Left renal cortex interstitium (tissue), 4 donors: ENCODE results near the gene ZPBP2. TPM values are rescaled to one million over a fixed set of nuclear protein-coding genes. Genes with fewer than 3 reads are reported as not detected.

Source experiments
- DNase-seq, 4 donors: peaks; one replicate each; pipeline ENCODE4 v3.0.0-alpha.2; 2013; ENCODE audit warnings: low read depth in 4 of 4, low spot score in 2 of 4, missing footprints in 1 of 4
- polyA plus RNA-seq, 4 donors: library from polyadenylated mRNA; unstranded; fragments of 120-200 nt; gene quantifications; one replicate each; pipeline ENCODE4 v1.2.1, GENCODE V29; 2013; ENCODE audit not compliant: insufficient read length in 4 of 4

Gene ZPBP2
- polyA plus RNA-seq, 4 donors, result not detected

DNA sequence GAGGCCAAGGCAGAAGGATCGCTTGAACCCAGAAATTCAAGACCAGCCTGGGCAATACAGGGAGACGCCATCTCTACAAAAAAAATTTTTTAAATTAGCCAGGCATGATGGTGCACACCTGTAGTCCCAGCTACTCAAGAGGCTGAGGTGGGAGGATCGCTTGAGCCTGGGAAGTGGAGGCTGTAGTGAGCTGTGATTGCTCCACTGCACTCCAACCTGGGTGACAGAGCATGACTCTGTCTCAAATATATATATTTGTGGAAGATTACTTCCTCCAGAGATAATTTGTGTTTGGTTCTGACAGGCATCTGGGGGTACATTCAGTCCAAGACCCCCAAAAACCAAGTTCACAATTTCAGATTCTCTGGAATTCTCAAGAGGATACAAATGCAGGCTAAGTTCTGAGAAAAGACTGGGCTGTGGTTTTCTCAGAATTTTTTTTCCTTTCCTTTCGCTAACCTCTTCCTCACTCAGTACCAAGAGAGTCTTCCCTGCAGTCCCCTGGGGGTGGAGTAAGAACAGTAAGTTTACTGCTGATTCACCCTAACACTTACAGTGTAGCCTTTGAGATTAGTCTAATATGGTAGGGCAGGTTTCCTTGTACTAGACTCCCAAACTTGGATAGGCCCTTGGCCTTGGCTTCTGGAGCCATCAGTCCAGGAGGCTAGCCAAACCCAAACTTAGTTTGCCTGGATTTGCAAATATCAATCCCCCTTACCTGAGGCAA, 35.3 kb downstream of the ZPBP2 start:
- no peak for DNase-seq

GRCh38 chr17:39904990-39905288, 36.9 kb downstream of the ZPBP2 start:
- no peak for DNase-seq

GRCh38 chr17:39908789-39909352, 40.9 kb downstream of the ZPBP2 start:
- DNase-seq, result no peak

- no peak for DNase-seq
Measured at GRCh38 chr17:39913989-39914388, 46.0 kb downstream of the ZPBP2 start.

- no peak for DNase-seq
Measured at GRCh38 chr17:39915559-39915958, 47.6 kb downstream of the ZPBP2 start.

DNA sequence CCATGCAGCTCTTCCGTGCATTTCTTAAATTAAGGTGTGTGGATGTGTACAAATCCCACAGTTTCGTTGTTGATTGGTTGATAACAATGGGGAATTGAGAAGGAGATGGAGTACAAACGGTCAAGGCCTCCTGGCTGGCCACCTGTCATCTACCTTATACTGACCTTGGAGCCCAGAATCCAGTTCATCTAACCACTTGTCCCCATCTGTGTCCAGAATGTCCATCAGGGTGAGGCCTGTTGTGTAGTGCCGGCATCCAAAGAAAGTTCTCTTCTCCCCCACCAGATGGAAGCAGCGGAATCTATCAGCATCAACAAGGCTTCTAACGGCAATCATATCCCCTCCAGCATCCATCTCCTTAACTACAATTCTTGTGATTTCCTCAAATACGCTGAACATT, 48.9 kb downstream of the ZPBP2 start:
- DNase-seq, result no peak

GRCh38 chr17:39919087-39919683, 51.2 kb downstream of the ZPBP2 start:
- DNase-seq, result no peak

- no peak for DNase-seq
Measured at GRCh38 chr17:39920218-39921210, 52.5 kb downstream of the ZPBP2 start.

GRCh38 chr17:39921323-39921722, 53.3 kb downstream of the ZPBP2 start:
- no peak for DNase-seq

- DNase-seq, result no peak
Measured at GRCh38 chr17:39922006-39922405, 54.0 kb downstream of the ZPBP2 start.

GRCh38 chr17:39923230-39923629, 55.2 kb downstream of the ZPBP2 start:
- no peak for DNase-seq

DNA sequence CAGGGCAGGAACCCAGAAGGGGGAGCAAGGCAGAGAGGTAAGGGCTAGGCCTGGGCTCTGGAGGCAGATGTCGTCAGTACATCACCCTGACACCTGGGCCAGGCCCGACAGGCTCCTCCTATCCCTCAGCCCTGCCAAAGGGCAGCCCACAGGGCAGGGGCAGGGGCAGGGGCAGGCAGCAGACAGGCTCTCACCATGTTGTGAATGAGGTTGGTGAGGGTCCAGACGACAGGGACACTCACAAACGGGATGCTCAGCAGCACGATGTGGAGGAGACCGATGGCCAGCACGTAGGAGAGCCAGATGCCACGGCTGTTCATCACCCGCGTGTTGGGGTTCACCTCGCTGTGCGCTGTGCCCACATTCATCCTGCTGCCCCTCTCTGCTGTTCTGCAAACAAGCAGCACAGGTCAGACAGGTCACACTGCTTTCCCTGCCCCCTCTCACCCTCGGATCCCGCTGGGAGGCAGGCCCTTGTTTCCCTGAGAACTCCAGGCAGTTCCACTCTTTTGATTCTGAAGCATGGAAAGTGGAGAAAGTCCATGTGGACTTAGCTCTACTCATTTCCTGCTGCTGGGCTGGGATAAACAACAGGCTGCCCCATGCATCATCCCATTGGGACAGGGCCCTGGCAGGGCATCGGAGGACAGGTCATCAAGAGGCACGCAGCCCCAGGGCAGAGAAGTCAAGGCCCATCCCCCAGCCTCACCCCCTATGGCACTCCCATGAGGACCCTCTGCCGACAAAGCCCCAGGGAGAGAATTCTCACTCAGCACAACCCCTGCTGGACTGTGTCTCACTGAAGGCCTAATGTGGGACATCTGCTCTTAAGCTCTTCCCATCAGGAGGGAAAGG, 56.1 kb downstream of the ZPBP2 start:
- no peak for DNase-seq

GRCh38 chr17:39924691-39925055, 56.7 kb downstream of the ZPBP2 start:
- no peak for DNase-seq

GRCh38 chr17:39925282-39926134, 57.5 kb downstream of the ZPBP2 start:
- no peak for DNase-seq

GRCh38 chr17:39926135-39926587, 58.2 kb downstream of the ZPBP2 start:
- no peak for DNase-seq

GRCh38 chr17:39926588-39927100, 58.6 kb downstream of the ZPBP2 start:
- no peak for DNase-seq
